Measurements from ENCODE around the gene KCNK1. TPM values are rescaled to one million over a fixed set of nuclear protein-coding genes. Genes with fewer than 3 reads are reported as not detected.

Gene KCNK1
- total and polyA plus RNA-seq, 2 of the 4 experiments (the other 2 are of a cell fraction), result 0.90 to 1.6 TPM

- H2BK120ac ChIP-seq (ENCODE audit: low read depth, low read length), result no peak overlapping the region
- no peaks in the 10 kb centered on the region for H3K4me1 ChIP-seq (ENCODE audit: control insufficient read depth, insufficient read depth, low read length)
- H3K9me3 ChIP-seq (ENCODE audit: control insufficient read depth, insufficient read depth, low read length), result peaks cover 11% of the 10 kb centered on the region
- ChIA-PET CTCF (no interaction called here), POLR2A (ENCODE audit: unreplicated experiment) (no interaction called here)
- H3K18ac ChIP-seq (ENCODE audit: low read depth, low read length), result no peak overlapping the region
- no peak overlapping the region for H3K23ac ChIP-seq (ENCODE audit: low read depth, low read length)
- no peak for DNase-seq
- no peaks in the 10 kb centered on the region for H3K36me3 ChIP-seq (ENCODE audit: control insufficient read depth, insufficient read depth, low read length)
- TF ChIP-seq MXI1 (IDR thresholded peaks at IDR 0.05; ENCODE audit: borderline replicate concordance, low read depth, low read length) (no peak), CTCF (conservative IDR thresholded peaks at IDR 0.05; ENCODE audit: low read depth, low read length) (no peak), MAZ (IDR thresholded peaks at IDR 0.05; ENCODE audit: borderline replicate concordance, low read depth, low read length) (no peak), RAD21 (IDR thresholded peaks at IDR 0.05; ENCODE audit: low read length) (no peak), MAFK (IDR thresholded peaks at IDR 0.05; ENCODE audit: low read depth, low read length) (no peak), FOS (IDR thresholded peaks at IDR 0.05; ENCODE audit: low read depth, low read length) (no peak), BHLHE40 (IDR thresholded peaks at IDR 0.05; ENCODE audit: low read depth, low read length) (no peak), CHD1 (IDR thresholded peaks at IDR 0.05; ENCODE audit: low read depth, low read length) (no peak), RFX5 (IDR thresholded peaks at IDR 0.05; ENCODE audit: low read depth, low read length) (no peak), NFE2L2 (IDR thresholded peaks at IDR 0.05; ENCODE audit: low read depth, low read length) (no peak), SMC3 (IDR thresholded peaks at IDR 0.05; ENCODE audit: low read depth, low read length) (no peak), POLR2A (IDR thresholded peaks at IDR 0.05; ENCODE audit: low read depth, low read length) (no peak)
- no peak overlapping the region for H2AK5ac ChIP-seq (ENCODE audit: low read depth, low read length)
- no peak overlapping the region for H3K27ac ChIP-seq (ENCODE audit: insufficient read depth, low read length)
- no peak overlapping the region for H4K5ac ChIP-seq (ENCODE audit: low read depth, low read length)
- intact Hi-C loops (cut with micrococcal nuclease), result no loop called here
- no peak overlapping the region for H2BK20ac ChIP-seq (ENCODE audit: low read depth, low read length)
- no TSS peak for BruUV-seq (replicated peaks)
- dilution Hi-C loops (cut with HindIII; ENCODE audit: low sequenced_read_pairs, unreplicated experiment), result no loop called here
- H3K14ac ChIP-seq (replicated peaks; ENCODE audit: low read depth, low read length), result no peak overlapping the region
- H2AK9ac ChIP-seq (replicated peaks; ENCODE audit: low read depth, low read length, poor library complexity), result no peak overlapping the region
- no peak overlapping the region for H3K56ac ChIP-seq (ENCODE audit: extremely low read depth, insufficient read depth, low read length)
- no peak overlapping the region for H3K9ac ChIP-seq (ENCODE audit: low read depth, low read length)
- no peak overlapping the region for H3K4me3 ChIP-seq (ENCODE audit: insufficient read depth, low read depth, low read length)
- no peaks in the 10 kb centered on the region for H4K20me1 ChIP-seq (ENCODE audit: insufficient read depth, low read length)
- no peak overlapping the region for H4K91ac ChIP-seq (ENCODE audit: insufficient read depth, low read depth, low read length)
- H3K4me2 ChIP-seq (ENCODE audit: low read depth, low read length), result no peak overlapping the region
- H3K4ac ChIP-seq (ENCODE audit: low read depth, low read length), result no peak overlapping the region
- no peak overlapping the region for H2AFZ ChIP-seq (replicated peaks; ENCODE audit: low read length, poor library complexity)
- H3K9me1 ChIP-seq (ENCODE audit: insufficient read depth, low read length), result no peaks in the 10 kb centered on the region
- no peaks in the 10 kb centered on the region for H3K79me1 ChIP-seq (ENCODE audit: low read depth in 1 of 2, low read length in 2 of 2)
- no peak overlapping the region for H2BK15ac ChIP-seq (ENCODE audit: low read depth, low read length)
- ATAC-seq (ENCODE audit: low read depth), result no peak
- H2BK5ac ChIP-seq (ENCODE audit: low read depth, low read length, poor library complexity, severe bottlenecking), result no peak overlapping the region
- 16% methylated on average over 3 of the region's 8 CpGs; no CpG with 5 or more reads in 1 of the 2 experiments for WGBS, 2 experiments (ENCODE audit: extremely low coverage in 2 of 2, insufficient read length in 1 of 2)
- in situ Hi-C loops (cut with MboI; ENCODE audit: low sequenced_read_pairs), result no loop called here
- H4K8ac ChIP-seq (ENCODE audit: low read depth in 2 of 2, low read length in 2 of 2), result no peak overlapping the region
- H3K27me3 ChIP-seq (ENCODE audit: control insufficient read depth, insufficient read depth, low read length), result no peaks in the 10 kb centered on the region
Observed at GRCh38 chr1:233673261-233673946, 59.5 kb downstream of the KCNK1 start.

Measured in IMR-90 (cell line).